Diencephalon (tissue), 1 donor: ENCODE measurements around the gene OR2T12. TPM values are rescaled to one million over a fixed set of nuclear protein-coding genes. Genes with fewer than 3 reads are reported as not detected.

Experiments
- total RNA-seq: library from RNA; depleted of rRNA; stranded (reverse); fragments of >200 nt; gene quantifications from one replicate; pipeline ENCODE4 v1.2.3, GENCODE V29; 2014

The OR2T12 gene
- not detected for total RNA-seq

GRCh38 chr1:248303324-248303723 lies at the start of gene OR2T12:
OR2T12 (minus strand) TSS chr1:248303424; CDS start chr1:248295578, 7,846 bp downstream.

DNA sequence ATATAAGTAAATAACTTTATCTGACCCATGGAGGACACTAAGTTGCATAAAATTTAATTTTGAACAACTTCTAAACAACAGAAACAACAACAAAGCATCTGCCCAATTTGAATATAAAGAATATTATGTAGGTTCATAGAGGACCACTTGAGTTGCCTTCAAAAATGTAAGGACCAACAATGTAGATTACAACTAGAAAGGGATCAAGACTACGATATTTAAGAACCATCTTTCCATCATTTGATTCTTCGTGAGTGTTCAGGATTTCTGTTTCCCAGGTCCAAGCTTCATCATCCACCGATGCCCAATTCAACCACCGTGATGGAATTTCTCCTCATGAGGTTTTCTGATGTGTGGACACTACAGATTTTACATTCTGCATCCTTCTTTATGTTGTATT lies 45.3 kb upstream of the OR2T12 start, which contains the start of gene OR14C36:
Gene OR14C36, plus strand, starts transcription at position 301 of the 400 bp plus-strand sequence. Its CDS starts 0 bp downstream, at position 301.

DNA sequence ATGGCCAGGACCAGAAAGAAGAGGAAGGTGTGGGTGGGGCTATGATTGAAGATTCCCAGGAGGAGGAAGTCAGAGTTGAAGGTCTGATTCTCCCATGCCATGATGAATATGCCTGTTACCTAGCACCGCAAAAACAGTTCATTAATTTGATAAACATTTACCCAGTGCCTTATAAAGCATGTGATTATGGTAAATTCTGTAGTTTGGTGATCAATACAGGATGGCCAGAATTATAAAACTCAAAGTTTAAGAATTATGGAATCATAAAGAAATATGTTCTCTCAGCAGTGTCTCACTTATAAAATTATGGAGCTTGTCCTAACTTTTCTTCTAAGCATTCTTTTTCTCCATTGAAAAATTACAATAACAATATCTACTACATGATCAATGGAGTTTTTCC lies 21.2 kb upstream of the OR2T12 start, which contains the start of gene OR2M7:
Gene OR2M7, minus strand, starts transcription at position 101 of the 400 bp plus-strand sequence. Its CDS starts 0 bp downstream, at position 101.

GRCh38 chr1:248277876-248278275 lies 25.3 kb downstream of the OR2T12 start, which contains the start of gene OR2T33:
OR2T33 (minus strand) TSS chr1:248277976; CDS start chr1:248273814, 4,162 bp downstream.

Other genes starting within 250 kb of the OR2T12 start
- gene OR2L13, start 208.2 kb downstream of the OR2T12 start, total RNA-seq, result 5.5 TPM
- gene OR2M5, start 158.3 kb downstream of the OR2T12 start, total RNA-seq, result not detected
- gene OR2M2, start 128.6 kb downstream of the OR2T12 start, total RNA-seq, result not detected
- 0.46 TPM for gene OR2M3, start 106.2 kb downstream of the OR2T12 start, total RNA-seq
- gene OR2M4, start 72.0 kb downstream of the OR2T12 start, total RNA-seq, result 0.46 TPM
- gene OR2T33, start 25.4 kb downstream of the OR2T12 start, total RNA-seq, result not detected
- gene OR2M7, start 21.1 kb upstream of the OR2T12 start, total RNA-seq, result not detected
- gene OR14C36, start 45.4 kb upstream of the OR2T12 start, total RNA-seq, result not detected
- gene OR2T4, start 58.2 kb upstream of the OR2T12 start, total RNA-seq, result 0.46 TPM
- 0.46 TPM for gene OR2T6, start 72.3 kb upstream of the OR2T12 start, total RNA-seq
- gene OR2T1, start 99.6 kb upstream of the OR2T12 start, total RNA-seq, result not detected
- not detected for gene OR2T2, start 142.2 kb upstream of the OR2T12 start, total RNA-seq
- gene OR2T3, start 169.9 kb upstream of the OR2T12 start, total RNA-seq, result not detected
- not detected for gene OR2T5, start 185.2 kb upstream of the OR2T12 start, total RNA-seq
- not detected for gene OR2G6, start 204.6 kb upstream of the OR2T12 start, total RNA-seq